GM12865 (cell line): ENCODE results near the gene CDH4.

Source experiments
- DNase-seq: peaks from one replicate; pipeline ENCODE4 v3.0.0; 2010; ENCODE audit warnings: low read depth
- H3K4me3 ChIP-seq: 2 replicates; pipeline ENCODE4 v1.5.1; 2011; ENCODE audit warnings: mild to moderate bottlenecking, low read depth, low read length, control low read depth
- TF ChIP-seq, protein P1 (sequence below): IDR thresholded peaks from 2 replicates; pipeline ENCODE4 v1.5.1; 2011; ENCODE audit warnings: low read length, control low read depth, low read depth, inconsistent platforms; ENCODE audit not compliant: insufficient read depth; ENCODE audit errors: missing control alignments

The CDH4 gene

DNA sequence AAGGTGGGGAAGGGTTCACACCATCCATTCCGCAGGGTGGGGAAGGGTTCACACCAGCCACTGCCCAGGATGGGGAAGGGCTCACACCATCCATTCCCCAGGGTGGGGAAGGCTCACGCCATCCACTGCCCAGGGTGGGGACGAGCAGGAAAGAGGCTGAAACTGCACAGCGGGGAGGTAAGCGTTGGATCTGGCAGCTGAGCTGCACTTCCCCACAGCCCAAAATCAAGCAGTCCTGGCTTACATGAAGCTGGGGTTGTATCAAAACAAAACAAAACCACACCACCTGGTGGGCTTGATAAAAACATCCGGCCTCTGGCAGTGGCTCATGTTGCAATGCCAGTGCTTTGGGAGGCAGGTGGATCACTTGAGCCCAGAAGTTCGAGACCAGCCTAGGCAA, 545.1 kb downstream of the CDH4 start:
- TF ChIP-seq, protein P1, sequence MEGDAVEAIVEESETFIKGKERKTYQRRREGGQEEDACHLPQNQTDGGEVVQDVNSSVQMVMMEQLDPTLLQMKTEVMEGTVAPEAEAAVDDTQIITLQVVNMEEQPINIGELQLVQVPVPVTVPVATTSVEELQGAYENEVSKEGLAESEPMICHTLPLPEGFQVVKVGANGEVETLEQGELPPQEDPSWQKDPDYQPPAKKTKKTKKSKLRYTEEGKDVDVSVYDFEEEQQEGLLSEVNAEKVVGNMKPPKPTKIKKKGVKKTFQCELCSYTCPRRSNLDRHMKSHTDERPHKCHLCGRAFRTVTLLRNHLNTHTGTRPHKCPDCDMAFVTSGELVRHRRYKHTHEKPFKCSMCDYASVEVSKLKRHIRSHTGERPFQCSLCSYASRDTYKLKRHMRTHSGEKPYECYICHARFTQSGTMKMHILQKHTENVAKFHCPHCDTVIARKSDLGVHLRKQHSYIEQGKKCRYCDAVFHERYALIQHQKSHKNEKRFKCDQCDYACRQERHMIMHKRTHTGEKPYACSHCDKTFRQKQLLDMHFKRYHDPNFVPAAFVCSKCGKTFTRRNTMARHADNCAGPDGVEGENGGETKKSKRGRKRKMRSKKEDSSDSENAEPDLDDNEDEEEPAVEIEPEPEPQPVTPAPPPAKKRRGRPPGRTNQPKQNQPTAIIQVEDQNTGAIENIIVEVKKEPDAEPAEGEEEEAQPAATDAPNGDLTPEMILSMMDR: no peak
- H3K4me3 ChIP-seq: no peak overlapping the region
- no peak for DNase-seq

DNA sequence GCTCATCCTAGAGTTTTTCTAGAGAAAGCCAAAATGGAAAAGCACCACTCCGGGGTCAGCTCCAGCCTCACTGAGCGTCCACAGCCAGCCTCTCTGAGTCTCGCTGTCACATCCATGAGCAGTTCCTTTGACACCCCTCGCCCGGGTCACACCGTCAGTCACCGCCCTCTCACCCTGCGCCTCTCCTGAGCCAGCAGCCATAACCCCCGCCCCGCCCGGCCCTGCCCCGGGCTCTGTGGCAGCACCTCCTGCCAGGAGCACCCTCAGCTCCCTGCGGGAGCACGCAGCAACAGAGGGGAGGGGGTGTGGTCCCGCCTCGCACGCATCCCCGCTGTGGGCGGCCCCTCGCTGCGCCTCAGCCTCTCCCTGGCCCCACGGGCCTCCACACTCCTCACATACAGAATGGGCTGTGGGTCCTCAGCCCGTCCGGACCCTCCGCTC, 545.9 kb downstream of the CDH4 start:
- TF ChIP-seq, protein P1: no peak
- DNase-seq: no peak
- H3K4me3 ChIP-seq: no peak overlapping the region

DNA sequence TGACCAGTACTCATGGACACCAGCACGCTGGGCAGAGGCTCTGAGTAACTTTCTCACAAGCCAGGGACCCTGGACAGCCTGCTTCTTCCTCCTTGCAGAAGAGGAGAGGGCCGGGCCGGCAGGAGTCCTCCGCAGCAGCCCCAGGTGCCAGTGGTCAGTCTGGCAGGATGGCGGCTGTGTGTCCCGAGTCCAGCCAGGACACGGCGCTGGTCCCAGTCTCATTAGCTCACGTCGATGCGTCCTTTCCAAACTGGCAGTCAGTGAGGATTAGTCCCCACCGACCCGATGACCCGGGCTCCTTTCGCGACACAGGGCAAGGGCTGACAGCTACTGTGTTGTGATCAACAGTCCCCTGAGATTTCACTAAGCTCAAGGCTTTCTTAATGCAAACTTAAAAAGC, 546.6 kb downstream of the CDH4 start:
- DNase-seq: no peak
- no peak overlapping the region for H3K4me3 ChIP-seq
- TF ChIP-seq, protein P1: no peak

DNA sequence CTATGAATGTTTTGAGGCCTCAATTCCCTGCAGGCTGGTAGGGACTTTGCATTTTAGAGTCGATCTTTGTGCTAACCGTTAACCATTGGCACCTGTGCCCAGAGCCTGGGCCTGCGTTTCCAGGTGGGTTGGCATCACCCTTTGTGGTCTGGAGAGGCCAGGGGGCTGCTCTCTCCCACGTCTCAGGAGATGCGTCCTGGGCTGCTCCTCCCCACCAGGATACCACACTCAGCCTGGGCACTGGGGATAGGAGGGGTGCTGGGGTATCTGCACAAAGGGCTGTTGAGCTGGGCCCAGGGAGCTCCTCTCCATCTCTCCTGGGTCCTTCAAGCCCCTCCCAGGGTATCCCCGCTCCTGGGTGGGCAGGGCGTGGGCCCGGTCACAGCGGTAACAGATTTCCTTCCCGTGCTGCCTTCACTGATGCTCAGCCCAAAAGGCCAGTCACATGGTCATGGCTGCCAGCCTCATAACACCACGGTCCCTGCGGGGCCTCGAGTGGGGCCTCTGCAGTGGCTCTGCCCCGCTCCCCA, 547.4 kb downstream of the CDH4 start:
- H3K4me3 ChIP-seq: no peak overlapping the region
- TF ChIP-seq, protein P1: no peak
- no peak for DNase-seq

DNA sequence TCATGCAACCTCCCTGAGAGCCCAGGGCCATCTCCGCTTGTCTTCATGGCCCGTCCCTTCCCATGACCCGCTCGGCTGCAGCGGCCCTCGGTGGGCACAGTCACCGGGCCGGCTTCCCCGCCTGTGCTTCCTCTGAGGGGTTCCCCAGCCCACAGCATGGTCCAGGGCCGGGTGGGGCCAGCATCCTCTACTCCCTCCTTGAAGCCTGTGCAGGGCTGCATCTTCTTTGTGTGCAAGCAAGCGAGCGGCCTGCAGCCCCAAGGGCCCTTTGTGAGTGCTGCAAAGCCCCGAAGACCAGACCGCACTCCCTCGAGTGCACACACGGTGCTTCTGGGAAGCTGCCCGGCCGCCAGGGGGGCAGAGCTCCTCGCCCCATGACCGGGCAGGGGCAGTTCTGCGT, 547.9 kb downstream of the CDH4 start:
- no peak for DNase-seq
- TF ChIP-seq, protein P1: no peak
- no peak overlapping the region for H3K4me3 ChIP-seq

DNA sequence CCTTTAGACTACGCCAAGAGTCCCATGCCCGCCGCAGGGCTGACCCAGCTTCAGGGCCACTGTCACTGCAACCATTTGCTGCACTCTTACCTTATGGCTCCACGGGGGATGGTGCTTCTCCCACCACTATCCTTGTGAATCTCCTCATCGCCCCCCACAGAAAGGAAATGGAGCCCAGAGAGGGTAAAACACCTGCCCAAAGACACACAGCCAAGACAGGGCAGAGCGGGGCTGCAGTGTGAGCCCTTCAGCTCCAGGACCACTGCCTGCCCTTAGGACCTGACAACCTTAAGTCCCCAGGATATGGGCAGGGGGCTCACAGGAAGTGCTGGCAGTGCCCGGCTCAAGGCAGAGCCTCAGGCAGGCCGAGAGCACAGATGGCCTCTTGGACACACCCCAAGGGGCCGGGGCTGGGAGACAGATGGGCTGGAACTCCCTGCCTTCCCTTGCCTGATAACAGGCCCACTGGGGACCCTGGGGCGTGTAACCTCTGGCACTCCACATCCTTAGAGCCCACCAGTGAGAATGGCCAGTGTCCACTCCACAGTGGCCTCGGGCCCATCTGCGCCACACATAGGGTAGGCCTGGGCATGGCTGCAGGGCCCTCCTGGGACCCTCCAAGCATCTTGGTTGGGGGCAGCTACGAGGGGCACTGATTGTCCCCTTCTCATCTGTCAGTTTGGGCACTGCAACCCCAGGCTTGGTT, 548.5 kb downstream of the CDH4 start:
- TF ChIP-seq, protein P1: no peak
- H3K4me3 ChIP-seq: no peak overlapping the region
- no peak for DNase-seq

DNA sequence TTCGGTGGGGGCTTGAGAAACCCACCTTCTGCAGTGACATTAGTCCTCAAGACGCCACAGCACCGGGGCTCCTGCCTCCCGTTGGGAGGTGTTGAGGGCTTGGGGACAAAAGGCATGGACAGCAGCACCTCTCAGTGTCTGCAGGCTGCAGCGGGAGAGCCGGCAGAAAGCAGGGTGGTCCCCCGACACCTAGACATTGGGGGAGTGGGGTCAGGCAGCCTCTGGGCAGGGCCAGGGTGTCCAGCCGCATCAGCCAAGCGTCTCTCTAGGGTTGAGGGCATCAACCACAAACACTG, 549.0 kb downstream of the CDH4 start:
- TF ChIP-seq, protein P1: no peak

More for the DNA sequence above, 549.0 kb downstream of the CDH4 start:
- no peak for DNase-seq
- no peak overlapping the region for H3K4me3 ChIP-seq
